Activated CD4-positive, alpha-beta T cell treated with anti-CD3 and anti-CD28 coated beads, Interleukin-2, Interleukin-6, amounts not matched to agents 100 ng/mL and 50 ng/mL, durations not matched to agents 16 hours and 8 hours (primary cell): ENCODE results near the gene HDGF.

Source experiments
- DNase-seq: peaks from one replicate; pipeline ENCODE4 v3.0.0-alpha.2; 2020

HDGF gene

DNA sequence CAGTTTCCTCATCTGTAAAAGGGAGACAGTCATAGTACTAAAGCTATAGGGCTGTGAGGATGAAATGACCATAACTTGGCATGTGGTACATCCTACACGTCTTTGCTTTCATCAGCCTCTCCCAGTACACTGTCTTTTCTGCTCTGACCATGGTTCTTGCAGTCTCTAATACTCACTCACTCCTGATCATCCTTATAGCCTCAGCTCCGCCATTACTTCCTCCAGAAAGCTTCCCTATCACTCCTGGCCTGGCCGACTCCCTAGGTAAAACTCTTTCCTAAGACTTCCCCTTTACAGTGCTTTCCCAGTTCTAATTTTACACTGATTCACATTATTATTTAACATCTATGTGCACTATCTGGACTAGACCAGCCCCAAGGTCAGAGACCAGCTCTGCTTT is 5.6 kb downstream of the HDGF start:
- DNase-seq: no peak

DNA sequence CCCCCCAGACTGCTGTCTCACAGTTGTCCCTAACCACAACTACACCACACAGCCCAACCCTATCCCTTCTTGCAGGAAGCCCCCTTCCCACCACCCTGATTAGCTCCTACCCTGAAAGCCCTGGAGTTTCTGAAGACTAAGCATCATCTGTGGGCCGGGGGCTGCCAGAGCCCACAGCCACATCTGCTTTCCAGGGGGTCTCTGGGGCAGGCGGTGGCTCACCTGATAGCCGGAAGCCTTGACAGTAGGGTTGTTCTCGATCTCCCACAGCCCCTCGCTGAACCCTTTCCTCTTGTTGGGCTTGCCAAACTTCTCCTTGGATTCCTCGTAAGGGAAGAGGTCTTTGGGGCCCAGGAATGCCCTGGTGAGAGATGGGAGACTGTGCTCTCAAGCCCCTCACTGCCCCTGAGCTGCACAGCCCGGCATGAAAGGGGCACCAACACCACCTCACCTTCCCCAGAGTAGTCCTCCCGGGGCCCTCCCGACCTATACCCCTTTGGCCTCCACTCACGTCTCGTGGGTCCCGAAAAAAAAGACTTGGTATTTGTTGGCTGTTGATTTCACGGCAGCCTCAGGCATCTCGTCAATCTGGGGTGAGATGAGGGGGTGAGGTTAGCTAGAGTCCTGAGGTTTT is 6.6 kb downstream of the HDGF start:
- no peak for DNase-seq

DNA sequence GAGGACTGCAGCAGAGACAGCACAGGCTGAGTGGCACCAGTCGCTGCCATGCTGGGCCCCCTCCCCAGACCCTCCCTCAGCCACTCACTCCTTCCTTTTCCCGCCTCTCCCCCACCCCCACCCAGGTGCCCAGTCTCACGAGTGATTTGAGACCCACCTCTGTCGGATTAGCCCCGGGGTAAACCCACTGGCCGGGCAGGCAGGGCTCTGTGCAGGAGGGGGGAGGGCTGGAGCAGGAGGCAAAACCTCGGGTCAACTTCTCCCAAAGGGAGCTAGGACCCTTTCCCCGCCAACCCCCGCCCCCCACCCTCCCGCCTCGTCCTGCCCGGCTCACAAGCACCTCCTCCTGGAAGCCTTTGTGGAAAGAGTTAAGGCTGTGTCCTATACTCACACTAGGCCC is 7.1 kb downstream of the HDGF start:
- DNase-seq: no peak

DNA sequence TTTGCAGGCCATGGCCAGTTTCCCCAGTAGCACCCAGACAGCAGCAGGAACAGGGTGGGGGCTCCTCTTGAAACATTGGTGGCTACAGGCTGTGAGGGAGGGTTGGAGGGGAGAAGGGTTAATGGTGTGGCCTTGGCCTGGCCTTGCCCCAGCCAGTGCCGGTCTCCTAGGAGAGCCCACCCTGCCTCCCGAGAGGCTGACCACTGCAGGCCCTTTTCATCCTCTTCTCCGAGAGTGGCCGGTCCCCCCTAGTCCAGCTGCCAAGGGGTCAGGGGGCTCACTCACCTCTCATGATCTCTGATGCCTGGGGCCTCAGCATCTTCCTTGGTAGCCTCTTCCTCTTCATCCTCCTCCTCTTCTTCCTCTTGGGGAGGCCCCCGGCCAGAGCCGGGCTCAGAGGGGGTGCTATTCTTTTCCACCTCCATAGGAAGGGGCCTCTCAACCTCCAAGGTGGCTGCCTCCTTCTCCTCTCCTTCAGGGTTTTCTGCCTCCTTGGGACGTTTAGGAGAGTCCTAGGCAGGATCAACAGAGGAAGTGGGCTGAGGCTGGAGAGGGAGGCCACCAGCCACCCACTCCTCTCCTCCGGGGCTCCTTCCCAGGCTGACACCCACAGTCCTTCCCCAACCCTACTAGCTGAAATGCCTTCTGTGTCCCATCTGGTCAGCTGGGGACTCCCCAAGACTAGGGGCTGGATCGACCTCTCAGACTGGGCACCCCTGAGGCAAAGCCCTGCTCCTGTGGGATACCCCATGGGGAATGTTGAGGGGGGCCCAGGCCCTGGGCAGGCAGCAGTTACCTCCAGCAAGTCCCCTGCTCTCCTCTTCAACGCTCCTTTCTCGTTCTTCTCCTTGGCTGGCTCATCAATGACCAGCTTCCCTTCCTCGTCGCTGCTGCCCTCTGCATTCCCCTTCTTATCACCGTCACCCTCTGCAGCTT is 7.8 kb downstream of the HDGF start:
- DNase-seq: no peak

DNA sequence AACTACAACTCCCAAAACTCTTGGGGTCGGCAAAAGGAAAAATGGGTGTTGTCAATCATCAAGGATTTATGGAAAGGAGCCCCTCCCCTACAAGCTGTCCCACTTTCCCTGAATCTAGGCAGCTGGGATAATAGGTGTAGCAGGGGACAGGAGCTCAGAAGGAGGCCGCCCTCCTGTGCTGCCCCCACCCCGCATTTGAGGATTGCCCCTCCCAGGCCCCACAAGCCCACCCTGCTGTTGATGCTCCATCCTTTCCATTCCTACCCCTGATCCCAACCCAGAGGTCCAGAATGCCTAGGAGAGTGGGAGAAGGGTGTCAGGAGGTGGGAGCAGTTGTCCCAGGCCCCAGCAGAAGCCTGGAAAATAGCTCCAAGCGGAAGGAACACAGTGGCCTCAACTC is 8.7 kb downstream of the HDGF start:
- DNase-seq: no peak

DNA sequence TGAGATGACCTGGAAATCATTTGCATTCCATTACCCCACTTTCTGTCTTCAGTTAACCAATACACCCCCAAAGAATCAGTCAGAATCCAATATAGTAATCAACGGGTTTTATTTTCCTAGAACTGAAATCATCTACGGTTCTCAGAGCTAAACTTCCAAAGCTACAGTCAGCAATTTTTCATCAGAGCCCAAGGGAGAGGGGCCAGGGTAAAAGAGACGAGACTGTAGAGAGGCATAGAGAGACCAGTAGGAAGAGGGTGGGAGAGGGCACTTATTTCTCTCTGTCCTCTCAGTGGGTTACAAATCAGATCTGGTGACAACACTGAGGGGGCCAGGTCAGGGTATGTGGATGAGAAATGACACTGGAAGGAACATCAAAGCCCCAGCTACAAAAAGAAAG is 9.5 kb downstream of the HDGF start:
- no peak for DNase-seq

DNA sequence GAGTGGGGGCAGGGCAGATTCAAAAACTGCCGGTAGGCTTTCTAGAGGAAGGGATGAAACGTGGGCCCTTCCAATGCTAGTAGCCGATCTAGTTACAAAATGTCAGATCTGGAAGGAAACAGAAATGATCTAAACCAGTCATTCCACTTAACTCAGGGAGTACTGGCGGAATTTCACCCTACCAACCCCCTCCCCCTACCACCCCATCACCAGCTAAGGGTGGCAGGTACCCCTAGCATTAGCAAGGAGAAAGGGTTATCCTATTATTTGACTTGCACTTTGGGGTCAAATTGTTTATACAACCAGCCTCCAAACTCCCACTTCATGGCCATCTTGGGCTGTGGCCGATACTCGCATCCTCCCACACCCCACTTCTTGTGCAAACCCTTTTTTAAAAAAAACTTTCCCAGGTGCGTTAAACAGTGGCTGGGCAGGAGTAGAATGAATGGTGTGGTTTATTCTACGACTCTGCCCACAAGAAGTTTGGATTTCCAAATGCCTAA is 9.9 kb downstream of the HDGF start:
- no peak for DNase-seq

DNA sequence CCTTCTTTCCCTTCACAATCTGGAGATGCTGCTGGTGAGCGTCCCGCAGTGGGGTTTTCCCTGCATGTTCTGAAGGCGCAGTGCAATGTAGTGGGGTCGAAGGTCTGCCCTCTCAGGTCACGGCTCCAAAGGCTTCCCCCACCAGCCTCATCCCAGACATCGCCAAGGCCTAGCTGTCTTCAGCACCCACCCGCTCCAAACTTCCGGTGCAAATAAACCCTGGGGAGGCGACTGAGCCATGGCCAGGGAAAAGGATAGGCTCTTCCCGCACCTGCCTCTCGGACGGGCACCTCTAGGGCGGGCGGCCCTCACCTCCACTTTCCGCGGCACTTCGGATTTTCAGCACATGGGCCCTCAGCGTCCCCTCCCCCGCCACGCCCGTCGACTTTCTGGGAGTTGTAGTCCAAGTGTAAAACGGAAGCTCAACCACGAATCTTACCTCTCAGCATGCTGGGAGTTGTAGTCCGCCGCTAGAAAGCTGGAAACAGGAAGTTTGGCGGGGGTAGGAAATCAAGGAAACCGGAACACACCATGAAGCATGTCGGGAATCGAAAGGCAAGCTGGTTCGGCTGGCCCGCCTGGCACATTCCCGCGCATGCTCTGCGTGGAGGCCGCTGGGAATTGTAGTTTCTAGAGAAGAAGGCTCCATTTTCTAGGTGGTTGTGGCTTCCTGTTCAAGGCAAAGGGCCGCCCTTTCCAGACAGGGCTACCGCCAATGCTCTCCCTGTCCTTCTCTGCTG is 10.6 kb downstream of the HDGF start, which contains the start of gene MRPL24:
Gene MRPL24 (minus strand): TSS at position 348 of the 740 bp plus-strand sequence. CDS start 2,384 bp downstream, outside the sequence.
- DNase-seq: peak; percentile 99

DNA sequence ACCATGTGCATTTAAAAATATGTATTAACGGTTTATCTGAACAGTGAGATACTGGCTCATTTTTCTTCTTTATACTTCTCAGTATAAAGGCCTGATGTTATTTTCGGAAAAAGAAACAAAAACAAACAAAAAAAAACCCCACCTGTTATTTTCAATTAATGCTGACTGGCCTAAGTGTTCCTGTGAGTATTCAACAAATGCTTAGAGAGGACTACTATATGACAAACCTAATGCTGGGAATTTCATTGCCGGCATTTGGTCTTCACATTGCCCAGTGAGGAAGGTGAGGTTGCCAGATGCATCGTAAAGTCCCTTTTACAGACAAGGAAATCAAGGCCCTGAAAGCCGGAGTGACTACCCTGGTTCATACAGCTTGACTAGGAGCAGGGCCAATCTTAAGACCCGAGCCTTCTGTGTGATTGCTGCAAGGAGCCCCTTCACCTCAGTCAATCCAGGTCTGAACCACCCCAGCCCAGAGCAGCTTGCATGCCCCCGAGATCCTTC is 11.2 kb downstream of the HDGF start:
- peak; percentile 39 for DNase-seq

DNA sequence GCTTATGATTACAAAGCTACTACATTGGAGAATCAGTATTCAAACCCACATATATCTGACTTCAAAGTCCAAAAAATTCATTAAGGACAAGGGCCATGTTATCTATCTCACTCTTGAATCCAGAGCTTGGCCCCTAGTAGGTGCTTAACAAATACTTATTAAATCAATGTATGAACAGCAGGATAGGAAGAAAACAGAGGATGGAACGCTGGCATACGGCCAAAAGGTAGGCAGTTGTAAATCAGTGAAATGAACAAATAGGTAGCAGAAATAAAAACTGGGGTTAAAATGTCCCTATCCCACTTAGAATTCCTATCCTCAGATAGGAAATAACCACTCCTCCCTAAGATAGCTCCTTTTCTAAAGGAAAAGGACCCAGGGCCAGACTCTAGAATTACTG is 12.6 kb downstream of the HDGF start:
- no peak for DNase-seq

DNA sequence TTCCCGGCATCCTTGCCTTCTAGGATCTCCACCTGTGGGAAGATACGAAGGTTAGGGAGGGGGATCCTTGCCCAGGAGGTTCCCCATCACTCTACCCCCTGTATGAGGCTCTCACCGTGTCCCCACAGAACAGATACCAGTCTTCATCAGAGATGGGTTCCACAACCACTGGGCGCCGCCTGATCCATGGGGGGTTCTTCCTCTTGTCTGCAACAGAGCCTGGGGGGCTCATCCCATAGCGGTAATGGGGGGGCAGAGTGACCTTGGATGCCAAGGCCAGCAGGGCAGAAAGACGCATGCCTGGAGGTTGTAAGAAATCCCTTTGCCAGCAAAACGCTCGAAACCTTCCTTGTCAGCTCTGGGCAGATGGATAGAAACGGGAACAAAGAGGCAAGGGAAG is 13.1 kb downstream of the HDGF start:
- DNase-seq: no peak

DNA sequence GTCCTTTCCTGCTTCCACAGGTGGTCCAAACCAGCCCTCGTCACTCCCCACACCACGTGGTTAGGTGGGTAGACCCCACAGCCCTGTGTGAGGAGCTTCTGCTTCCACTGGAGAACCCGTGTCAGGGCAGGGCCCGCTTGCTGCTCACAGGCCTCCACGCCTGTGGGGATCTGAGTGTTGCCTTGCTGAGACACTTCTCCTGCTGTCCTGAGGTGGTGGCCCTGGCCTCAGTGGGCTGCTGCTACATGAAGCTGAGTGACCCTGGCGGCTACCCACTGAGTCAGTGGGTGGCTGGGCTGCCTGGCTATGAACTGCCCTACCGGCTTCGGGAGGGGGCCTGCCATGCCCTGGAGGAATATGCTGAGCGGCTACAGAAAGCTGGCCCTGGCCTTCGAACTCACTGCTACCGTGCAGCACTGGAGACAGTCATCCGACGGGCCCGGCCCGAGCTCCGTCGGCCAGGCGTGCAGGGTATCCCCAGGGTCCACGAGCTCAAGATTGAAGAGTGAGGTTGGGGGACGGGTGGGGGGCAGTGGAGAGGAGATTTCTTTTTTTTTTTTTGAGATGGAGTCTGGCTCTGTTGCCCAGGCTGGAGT is 17.4 kb downstream of the HDGF start:
- DNase-seq: no peak

DNA sequence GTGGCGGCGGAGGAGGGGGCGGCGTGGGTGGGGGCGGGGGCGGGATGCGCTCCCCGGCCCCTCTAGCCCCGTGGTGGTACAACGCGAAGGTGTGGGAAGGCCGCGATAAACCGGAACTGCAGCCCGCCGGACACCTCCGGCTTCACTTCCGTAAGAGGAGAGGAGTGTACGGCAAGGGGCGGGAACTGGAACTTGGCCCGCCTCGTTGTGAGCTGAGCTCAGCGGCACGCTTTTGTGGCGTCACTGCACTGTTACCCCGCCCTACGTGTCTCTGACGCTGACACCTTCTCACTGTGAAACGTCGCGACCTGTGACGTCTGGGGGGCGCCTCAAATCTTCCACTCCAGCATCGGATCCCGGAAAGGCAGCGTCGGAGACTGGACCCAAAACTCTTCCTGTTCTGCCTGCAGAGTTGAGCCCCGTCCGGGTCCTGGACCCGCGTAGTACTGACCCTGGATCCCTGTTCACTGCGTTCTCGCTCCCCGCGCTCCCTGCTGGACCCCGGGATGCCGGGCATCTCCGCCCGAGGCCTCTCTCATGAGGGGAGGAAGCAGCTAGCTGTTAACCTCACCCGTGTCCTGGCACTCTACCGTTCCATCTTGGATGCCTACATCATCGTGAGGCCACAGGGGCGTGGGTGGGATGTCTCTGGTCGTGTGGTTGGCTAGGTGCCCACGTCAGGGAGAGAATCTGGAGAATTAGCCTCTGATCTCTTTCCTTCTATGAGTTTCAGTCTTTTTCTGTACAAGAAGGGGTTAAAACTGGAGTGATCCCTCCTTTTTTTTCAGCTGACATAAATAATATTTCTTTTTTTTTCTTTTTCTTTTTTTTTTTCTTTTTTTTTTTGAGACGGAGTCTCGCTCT is 22.6 kb downstream of the HDGF start, which contains the start of gene ISG20L2:
Gene ISG20L2 (minus strand): TSS at position 168 of the 864 bp plus-strand sequence. CDS start 1,114 bp downstream, outside the sequence.
- peak; percentile 97 for DNase-seq

DNA sequence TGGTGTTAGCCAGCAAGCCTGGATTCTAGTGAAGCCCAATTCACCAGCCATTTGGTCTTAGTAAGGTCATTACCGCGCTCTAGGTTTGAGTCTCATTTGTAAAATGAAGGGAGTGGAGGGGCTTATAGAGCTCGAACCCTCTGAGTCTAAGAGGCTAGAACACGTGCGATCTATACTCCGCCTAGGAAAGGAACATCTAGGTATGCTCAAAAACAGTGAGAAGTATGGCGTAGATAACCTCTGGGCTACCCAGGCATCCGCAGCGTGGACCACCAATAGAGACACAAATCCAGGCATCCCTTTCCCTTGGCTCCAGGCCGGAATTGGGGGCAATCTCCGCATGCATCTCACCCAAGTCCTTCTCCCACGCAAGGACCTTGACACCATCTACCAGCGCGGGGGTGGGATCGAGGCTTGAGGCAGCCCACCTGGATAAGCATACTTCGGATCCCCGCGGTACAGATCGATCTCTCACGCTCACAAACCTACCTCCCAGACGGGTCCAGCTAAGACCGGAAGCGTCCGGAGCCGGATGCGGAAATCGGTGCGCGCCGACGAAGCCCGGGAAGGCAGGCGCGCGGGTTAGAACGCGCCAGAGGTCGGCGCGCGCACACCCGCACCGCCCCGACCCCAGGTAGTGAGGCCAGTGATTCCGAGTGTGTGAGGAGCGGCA is 23.4 kb downstream of the HDGF start, which contains the start of gene METTL25B:
Gene METTL25B (plus strand): TSS at position 544 of the 673 bp plus-strand sequence. CDS start 636 bp downstream, outside the sequence.
- DNase-seq: peak; percentile 90

DNA sequence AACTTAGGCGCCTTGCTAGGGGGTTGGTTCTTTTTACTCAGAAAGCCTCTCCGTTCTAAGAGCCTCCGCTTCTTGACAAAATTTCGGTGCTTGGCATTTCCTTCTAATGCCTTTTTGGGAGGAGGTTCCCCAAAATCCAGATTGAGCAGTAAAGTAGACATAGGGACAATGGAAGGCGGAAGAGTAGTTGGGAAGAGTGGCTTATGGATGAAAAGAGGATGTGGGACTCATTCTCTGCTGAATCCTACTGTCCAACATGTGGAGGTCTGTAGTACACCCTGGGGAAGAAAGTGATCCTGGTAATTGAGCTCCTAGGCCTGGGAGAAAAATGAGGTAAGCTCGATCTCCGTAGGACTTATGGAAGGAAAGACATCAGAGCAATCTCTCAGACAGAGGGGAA is 24.0 kb downstream of the HDGF start:
- DNase-seq: no peak

DNA sequence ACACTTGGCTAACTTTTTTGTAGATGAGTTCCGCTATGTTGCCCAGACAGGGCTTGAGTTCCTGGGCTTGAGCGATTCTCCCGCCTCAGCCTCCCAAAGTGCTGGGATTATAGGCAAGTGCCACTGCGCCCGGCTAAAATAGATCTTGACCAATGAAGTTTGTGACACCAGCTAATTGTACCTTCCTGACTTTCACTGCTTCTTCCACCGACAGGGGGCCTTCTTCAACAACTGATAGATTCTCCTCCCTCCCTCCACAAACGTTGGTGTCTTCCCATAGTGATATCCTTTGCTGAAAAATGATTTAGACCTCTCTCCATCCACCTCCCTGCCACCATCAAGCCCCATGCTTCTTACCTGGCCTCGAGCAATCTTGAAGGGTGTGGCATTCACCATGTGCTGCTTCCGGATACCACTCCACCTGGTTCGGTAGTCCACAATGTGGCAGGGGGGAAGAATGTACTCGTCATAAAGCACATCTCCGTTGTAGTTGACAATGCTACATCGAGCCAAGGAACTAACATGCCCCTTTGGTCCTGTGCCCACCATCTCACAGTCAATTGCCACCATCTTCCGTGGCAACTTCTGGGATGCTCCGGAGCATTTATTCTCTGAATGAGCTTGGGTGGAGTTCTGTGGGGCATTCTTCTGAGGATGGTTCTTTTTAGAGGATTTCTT is 24.8 kb downstream of the HDGF start:
- peak; percentile 70 for DNase-seq

DNA sequence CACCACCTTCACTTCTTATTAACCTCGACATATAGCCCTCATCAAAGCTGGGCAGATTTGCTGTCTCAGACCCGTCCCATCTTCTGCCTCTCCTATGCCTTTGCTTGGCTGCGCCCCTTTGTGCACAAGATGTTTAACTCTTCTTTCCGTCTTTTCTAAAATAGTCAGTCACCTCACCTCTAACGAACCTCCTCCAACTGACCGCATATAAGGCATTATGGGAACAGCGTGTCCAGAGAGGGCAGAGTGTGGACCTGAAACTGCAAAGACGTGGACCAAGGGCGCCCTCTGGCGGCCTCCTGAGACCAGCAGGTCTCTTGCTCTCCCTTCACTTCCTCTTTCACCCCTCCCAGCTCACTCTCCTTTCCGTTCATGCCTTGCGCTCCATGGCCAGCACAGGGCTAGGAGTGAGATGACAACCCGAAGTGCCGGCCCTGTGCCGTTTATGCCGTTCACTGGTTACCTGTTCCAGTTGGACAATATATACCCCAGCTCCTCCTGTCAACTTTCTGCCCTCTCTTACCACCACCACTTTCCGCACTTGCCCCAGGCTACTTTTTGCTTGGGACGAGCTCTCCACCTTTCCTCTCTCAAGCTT is 25.7 kb downstream of the HDGF start:
- peak; percentile 91 for DNase-seq

DNA sequence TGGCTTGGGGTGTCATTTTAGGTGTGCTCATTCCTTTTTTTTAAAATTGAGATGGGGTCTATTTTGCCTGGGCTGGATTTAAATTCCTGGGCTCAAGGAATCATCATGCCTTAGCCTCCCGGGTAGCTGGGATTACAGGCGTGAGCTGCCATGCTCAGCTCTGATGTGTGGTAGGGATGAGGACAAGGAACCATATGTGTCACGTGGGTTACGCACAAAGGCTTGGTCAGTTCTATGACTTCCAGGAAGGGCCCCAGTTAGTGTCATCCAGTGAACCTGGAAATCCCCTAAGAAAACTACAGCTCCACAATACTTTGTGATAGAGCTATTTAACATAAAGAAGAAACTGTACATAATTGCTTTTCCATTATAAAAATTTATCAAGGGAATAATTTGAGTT is 29.9 kb downstream of the HDGF start:
- DNase-seq: peak; percentile 65

DNA sequence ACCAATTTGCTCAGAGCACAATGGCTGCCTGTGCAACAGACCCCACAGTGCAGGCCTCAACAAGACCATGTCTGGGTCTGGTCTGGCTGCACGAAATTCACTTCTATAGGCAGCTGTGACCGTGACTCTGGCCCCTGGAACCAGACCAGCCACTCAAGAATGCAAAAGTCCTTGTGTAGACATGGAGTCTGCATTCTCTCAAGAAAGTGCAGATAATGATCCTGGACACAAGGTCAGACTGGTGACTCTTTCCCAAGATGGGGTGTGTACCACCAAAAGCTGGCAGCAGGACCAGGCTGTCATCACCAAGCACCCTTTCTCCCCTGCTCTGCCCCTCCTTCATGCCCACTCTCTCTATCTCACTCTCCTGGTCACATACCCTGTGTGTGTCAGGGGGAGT is 30.3 kb downstream of the HDGF start:
- no peak for DNase-seq

DNA sequence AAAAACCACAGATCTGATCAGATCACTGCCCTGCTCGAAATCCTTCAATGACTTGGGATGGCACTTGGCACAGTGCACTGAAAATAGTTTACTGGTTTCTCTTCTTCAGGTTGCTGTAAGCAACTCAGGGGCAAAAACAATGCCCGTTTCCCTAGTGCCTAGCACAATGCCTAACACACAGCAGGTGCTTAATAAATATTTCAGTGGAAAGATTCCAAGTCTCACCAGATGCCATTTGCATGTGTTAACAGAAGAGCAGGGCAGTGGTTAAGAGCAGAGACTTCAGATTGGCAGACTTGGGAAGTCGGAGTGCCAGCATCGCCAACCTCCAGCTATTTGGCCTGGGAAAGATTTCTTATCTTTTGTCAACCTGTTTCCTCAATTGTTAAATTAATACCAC is 34.1 kb downstream of the HDGF start:
- no peak for DNase-seq
